Measurements from ENCODE around the gene ZSWIM9.
"Not testable (repeated sequence)": the region's sequence is repeated elsewhere in the genome, so short reads cannot be mapped to it uniquely, and the experiment has no call there.

- TF ChIP-seq CTCF, POLR2A (IDR thresholded peaks at IDR 0.05): not testable (repeated sequence)
Measured at GRCh38 chr19:48220784-48221183, 50.3 kb downstream of the ZSWIM9 start.

All from thyroid gland (tissue), 4 donors.